Stomach (tissue), 4 donors: Measurements from ENCODE around the gene CDC45.

Source experiments
- CTCF ChIP-seq, 7 experiments: fragments of 450-650 bp in 4 of 7; fragments of 200-600 bp in 3 of 7; sonication (generic) in 3 of 7; IDR thresholded peaks; one replicate each; pipeline ENCODE4 v1.5.1; 2016 to 2019; ENCODE audit warnings: antibody characterized with exemption in 7 of 7, control low read depth in 2 of 7, mild to moderate bottlenecking in 1 of 7
- EP300 ChIP-seq: sonication (generic); formaldehyde crosslinking; IDR thresholded peaks from one replicate; pipeline ENCODE4 v1.6.1; 2017; ENCODE audit warnings: antibody characterized with exemption
- POLR2A ChIP-seq, 4 donors: fragments of 450-650 bp; IDR thresholded peaks; one replicate each; pipeline ENCODE4 v1.6.1; 2016; ENCODE audit warnings: antibody characterized with exemption in 4 of 4, control low read depth in 2 of 4, mild to moderate bottlenecking in 1 of 4, moderate library complexity in 1 of 4
- POLR2AphosphoS5 ChIP-seq, 3 donors: sonication (generic); formaldehyde crosslinking; IDR thresholded peaks; one replicate each; pipeline ENCODE4 v1.6.1; 2016; ENCODE audit warnings: antibody characterized with exemption in 3 of 3

GRCh38 chr22:19501897-19502447 lies 22.3 kb downstream of the CDC45 start:
- TF ChIP-seq EP300: no peak
- no peak for TF ChIP-seq POLR2A (IDR thresholded peaks at IDR 0.05)
- TF ChIP-seq CTCF (IDR thresholded peaks at IDR 0.05): no peak
- TF ChIP-seq POLR2AphosphoS5 (IDR thresholded peaks at IDR 0.05): no peak
